ENCODE results near the gene GART.

DNA sequence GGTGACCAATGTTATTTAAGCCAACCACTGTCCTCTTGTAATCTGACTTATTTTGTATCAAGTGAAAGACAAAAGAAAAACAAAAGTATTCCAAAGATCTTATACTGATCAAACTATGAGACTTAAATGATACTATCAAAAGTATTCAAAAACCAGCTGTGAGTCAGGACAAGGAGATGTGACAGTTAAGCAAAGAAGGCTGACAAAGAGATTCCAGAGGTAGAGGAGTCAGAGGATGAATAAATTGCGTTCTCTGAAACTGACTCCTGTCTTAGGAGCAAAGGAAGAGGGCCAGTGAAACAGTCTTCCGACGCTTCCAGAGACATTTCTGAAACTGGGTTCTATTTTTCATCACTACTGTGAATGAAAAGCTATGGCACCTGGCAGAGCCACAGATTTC, 83.1 kb downstream of the GART start:
- TF ChIP-seq, protein P1, sequence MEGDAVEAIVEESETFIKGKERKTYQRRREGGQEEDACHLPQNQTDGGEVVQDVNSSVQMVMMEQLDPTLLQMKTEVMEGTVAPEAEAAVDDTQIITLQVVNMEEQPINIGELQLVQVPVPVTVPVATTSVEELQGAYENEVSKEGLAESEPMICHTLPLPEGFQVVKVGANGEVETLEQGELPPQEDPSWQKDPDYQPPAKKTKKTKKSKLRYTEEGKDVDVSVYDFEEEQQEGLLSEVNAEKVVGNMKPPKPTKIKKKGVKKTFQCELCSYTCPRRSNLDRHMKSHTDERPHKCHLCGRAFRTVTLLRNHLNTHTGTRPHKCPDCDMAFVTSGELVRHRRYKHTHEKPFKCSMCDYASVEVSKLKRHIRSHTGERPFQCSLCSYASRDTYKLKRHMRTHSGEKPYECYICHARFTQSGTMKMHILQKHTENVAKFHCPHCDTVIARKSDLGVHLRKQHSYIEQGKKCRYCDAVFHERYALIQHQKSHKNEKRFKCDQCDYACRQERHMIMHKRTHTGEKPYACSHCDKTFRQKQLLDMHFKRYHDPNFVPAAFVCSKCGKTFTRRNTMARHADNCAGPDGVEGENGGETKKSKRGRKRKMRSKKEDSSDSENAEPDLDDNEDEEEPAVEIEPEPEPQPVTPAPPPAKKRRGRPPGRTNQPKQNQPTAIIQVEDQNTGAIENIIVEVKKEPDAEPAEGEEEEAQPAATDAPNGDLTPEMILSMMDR (IDR thresholded peaks at IDR 0.05), result no peak
- TF ChIP-seq POLR2A (IDR thresholded peaks at IDR 0.05), result no peak
